PC-9 (cell line): ENCODE results near the gene FBXO22. TPM values are rescaled to one million over a fixed set of nuclear protein-coding genes. Genes with fewer than 3 reads are reported as not detected.

Experiments
- BruUV-seq: library from RNA; stranded (reverse); fragments of 400-500 nt; replicated peaks from 2 replicates; lab custom pipeline; 2021; lab: Mats Ljungman, UMichigan
- CTCF ChIA-PET: fragments of 300-600 bp; sonication (Branson Sonifier 250); formaldehyde crosslinking; loops from one replicate; lab custom pipeline; 2022; ENCODE audit warnings: antibody characterized with exemption; lab: Charles Lee
- POLR2A ChIA-PET: fragments of 300-600 bp; sonication (Branson Sonifier 250); formaldehyde crosslinking; loops from one replicate; lab custom pipeline; 2022; ENCODE audit warnings: antibody characterized with exemption; ENCODE audit not compliant: unreplicated experiment; lab: Charles Lee
- DNase-seq, 2 experiments: peaks; one replicate each; pipeline versions ENCODE4 v3.0.0 to v3.0.0-alpha.2; 2015 to 2022; ENCODE audit warnings: mixed read lengths in 1 of 2
- H2AFZ ChIP-seq: fragments of 200-600 bp; sonication (generic); 2 replicates; pipeline ENCODE4 v1.8.1; 2017; ENCODE audit warnings: antibody characterized with exemption
- H3F3A ChIP-seq: fragments of 200-600 bp; sonication (generic); 2 replicates; pipeline ENCODE4 v1.8.1; 2017; ENCODE audit warnings: antibody characterized with exemption, mild to moderate bottlenecking, low read depth; ENCODE audit not compliant: insufficient read depth
- H3K27ac ChIP-seq: fragments of 200-600 bp; sonication (generic); 2 replicates; pipeline ENCODE4 v1.6.1; 2016; ENCODE audit warnings: mixed run types
- H3K27me3 ChIP-seq: fragments of 200-600 bp; sonication (generic); 2 replicates; pipeline ENCODE4 v1.6.1; 2016; ENCODE audit warnings: low read depth, mixed run types; ENCODE audit not compliant: insufficient read depth
- H3K36me3 ChIP-seq: fragments of 200-600 bp; sonication (generic); 2 replicates; pipeline ENCODE4 v1.6.1; 2016; ENCODE audit warnings: low read depth, mixed run types
- H3K4me1 ChIP-seq: fragments of 200-600 bp; sonication (generic); replicated peaks from 2 replicates; pipeline ENCODE4 v1.6.1; 2016; ENCODE audit warnings: mixed run types; ENCODE audit not compliant: insufficient read depth
- H3K4me2 ChIP-seq: fragments of 200-600 bp; sonication (generic); 2 replicates; pipeline ENCODE4 v1.6.1; 2017; ENCODE audit warnings: mixed run types
- H3K4me3 ChIP-seq: fragments of 200-600 bp; sonication (generic); 2 replicates; pipeline ENCODE4 v1.6.1; 2016; ENCODE audit warnings: mixed run types
- H3K79me2 ChIP-seq: fragments of 200-600 bp; sonication (generic); 2 replicates; pipeline ENCODE4 v1.6.1; 2017; ENCODE audit warnings: low read depth, mixed run types
- H3K9me2 ChIP-seq: fragments of 200-600 bp; sonication (generic); 2 replicates; pipeline ENCODE4 v1.8.1; 2017; ENCODE audit warnings: mild to moderate bottlenecking; ENCODE audit not compliant: insufficient read depth
- H3K9me3 ChIP-seq: fragments of 200-600 bp; sonication (generic); 2 replicates; pipeline ENCODE4 v1.8.1; 2016; ENCODE audit warnings: low read depth; ENCODE audit not compliant: insufficient read depth
- H4K20me1 ChIP-seq: fragments of 200-600 bp; sonication (generic); 2 replicates; pipeline ENCODE4 v1.8.1; 2017; ENCODE audit not compliant: insufficient read depth
- CTCF ChIP-seq: fragments of 200-600 bp; sonication (generic); conservative IDR thresholded peaks from 2 replicates; pipeline ENCODE4 v1.6.1; 2017; ENCODE audit warnings: mixed run types, antibody characterized with exemption, mild to moderate bottlenecking, moderate library complexity
- EZH2 ChIP-seq: fragments of 200-600 bp; sonication (generic); IDR thresholded peaks from 2 replicates; pipeline ENCODE4 v1.8.0; 2017; ENCODE audit warnings: antibody characterized with exemption, low read depth
- intact Hi-C: fragments of 100-400 bp; cut with micrococcal nuclease; formaldehyde crosslinking; loops from one replicate; pipeline ENCODE4 v1.10.0; 2022; ENCODE audit not compliant: unreplicated experiment
- total RNA-seq: library from RNA; stranded (reverse); gene quantifications from 2 replicates; pipeline ENCODE4 v1.2.3, GENCODE V29; 2021

FBXO22 gene
- total RNA-seq, 1 experiment from 2014 or later, result 37.5 TPM

DNA sequence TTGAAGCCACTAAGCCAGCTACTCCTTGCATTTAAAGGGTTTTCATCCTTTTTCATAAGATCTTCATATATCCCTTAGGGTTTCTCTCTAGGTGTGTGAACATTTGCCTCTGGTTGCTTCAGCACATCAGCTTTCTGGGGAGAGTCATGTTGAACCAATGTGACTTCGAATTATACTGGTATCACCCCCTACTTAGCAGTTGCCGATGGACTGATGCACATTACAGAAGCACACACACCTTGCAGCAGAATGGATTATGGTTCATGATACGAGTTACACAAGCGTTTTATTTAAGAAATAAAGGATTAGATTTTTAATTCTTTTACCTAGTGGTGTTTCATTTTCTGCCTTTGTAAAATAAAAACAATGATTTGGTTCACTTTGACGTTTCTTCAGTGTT, 39.6 kb downstream of the FBXO22 start:
- no peak overlapping the region for H2AFZ ChIP-seq
- no peaks in the 10 kb centered on the region for H3K36me3 ChIP-seq
- H3K4me3 ChIP-seq, result no peak overlapping the region
- no peaks in the 10 kb centered on the region for H3K27me3 ChIP-seq
- H3K9me3 ChIP-seq, result no peaks in the 10 kb centered on the region
- DNase-seq, result no peak
- no peaks in the 10 kb centered on the region for H4K20me1 ChIP-seq
- H3F3A ChIP-seq, result no peaks in the 10 kb centered on the region; the same call in 1 of the 2 replicates
- BruUV-seq, result no TSS peak
- ChIA-PET POLR2A (no interaction called here), CTCF (no interaction called here)
- no peak overlapping the region for H3K4me2 ChIP-seq
- intact Hi-C loops, result no loop called here
- no peaks in the 10 kb centered on the region for H3K4me1 ChIP-seq
- H3K27ac ChIP-seq, result no peak overlapping the region
- no peak for TF ChIP-seq EZH2
- TF ChIP-seq CTCF, result no peak
- H3K9me2 ChIP-seq, result no peaks in the 10 kb centered on the region
- no peaks in the 10 kb centered on the region for H3K79me2 ChIP-seq

DNA sequence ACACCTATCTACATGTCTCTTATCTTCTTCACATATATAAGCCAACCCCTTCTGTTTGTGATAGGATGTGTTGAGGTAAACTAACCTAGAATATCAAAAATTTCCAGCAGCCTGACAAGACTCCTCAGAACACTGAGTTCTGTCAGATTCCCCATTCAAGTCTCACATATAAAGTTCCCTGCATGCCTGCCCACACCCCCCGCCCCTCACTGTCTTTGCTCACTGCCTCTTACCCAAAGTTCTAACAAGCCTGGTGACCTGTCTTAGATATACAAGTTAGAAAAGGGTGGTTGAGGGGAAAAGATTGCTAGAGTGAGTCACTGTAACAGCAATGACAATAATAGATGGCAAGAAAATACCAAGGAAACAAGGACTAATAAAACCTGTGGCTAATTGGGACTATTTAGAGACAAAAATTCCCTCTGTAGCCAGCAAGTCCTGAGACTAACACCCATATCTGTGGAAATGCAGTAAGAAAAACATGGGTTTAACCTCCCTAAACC, 40.1 kb downstream of the FBXO22 start:
- Histone ChIP-seq H3K27me3 (no peaks in the 10 kb centered on the region), H4K20me1 (no peaks in the 10 kb centered on the region), H2AFZ (no peak overlapping the region), H3F3A (no peaks in the 10 kb centered on the region; the same call in 1 of the 2 replicates), H3K27ac (no peak overlapping the region), H3K9me2 (no peaks in the 10 kb centered on the region), H3K9me3 (no peaks in the 10 kb centered on the region), H3K79me2 (no peaks in the 10 kb centered on the region), H3K4me3 (no peak overlapping the region), H3K36me3 (no peaks in the 10 kb centered on the region), H3K4me1 (no peaks in the 10 kb centered on the region), H3K4me2 (no peak overlapping the region)
- ChIA-PET CTCF (no interaction called here), POLR2A (no interaction called here)
- TF ChIP-seq CTCF, result no peak
- no peak for TF ChIP-seq EZH2
- BruUV-seq, result no TSS peak
- no peak for DNase-seq
- intact Hi-C loops, result no loop called here

- intact Hi-C loops, result no loop called here
- H3K4me1 ChIP-seq, result no peaks in the 10 kb centered on the region
- no peaks in the 10 kb centered on the region for H3K79me2 ChIP-seq
- BruUV-seq, result no TSS peak
- no peaks in the 10 kb centered on the region for H4K20me1 ChIP-seq
- no peak overlapping the region for H2AFZ ChIP-seq
- POLR2A ChIA-PET, result no interaction called here
- no peaks in the 10 kb centered on the region for H3K27me3 ChIP-seq
- H3K4me2 ChIP-seq, result no peak overlapping the region
- TF ChIP-seq CTCF (no peak), EZH2 (no peak)
- no peaks in the 10 kb centered on the region; the same call in 1 of the 2 replicates for H3F3A ChIP-seq
- H3K4me3 ChIP-seq, result no peak overlapping the region
- H3K9me2 ChIP-seq, result no peaks in the 10 kb centered on the region
- H3K36me3 ChIP-seq, result no peaks in the 10 kb centered on the region
- H3K27ac ChIP-seq, result no peak overlapping the region
- H3K9me3 ChIP-seq, result no peaks in the 10 kb centered on the region
- CTCF ChIA-PET, result interaction anchor here (0.6 kb wide), 1 partner anchor 21 kb away, joined by 11 read pairs; no protein-coding TSS in a partner anchor
- DNase-seq, result no peak
Measured at GRCh38 chr15:75945953-75946352, 42.3 kb downstream of the FBXO22 start.
